Esophagus squamous epithelium (tissue), 5 donors: ENCODE measurements around the gene IQSEC1. TPM values are rescaled to one million over a fixed set of nuclear protein-coding genes. Genes with fewer than 3 reads are reported as not detected.

Source experiments
- DNase-seq: peaks from one replicate; lab custom pipeline; 2025; lab: John Stamatoyannopoulos, UW
- H3K27ac ChIP-seq, 4 donors: fragments of 200-600 bp; sonication (generic); one replicate each; pipeline ENCODE4 v1.5.1; 2016 to 2019; ENCODE audit warnings: mild to moderate bottlenecking in 1 of 4
- H3K27me3 ChIP-seq, 4 donors: fragments of 200-600 bp; sonication (generic); 1 replicate in 3 of 4; 2 replicates in 1 of 4; pipeline versions ENCODE4 v1.5.1 to v1.6.0; 2017 to 2021; ENCODE audit warnings: antibody characterized with exemption in 1 of 4
- H3K36me3 ChIP-seq, 3 donors: fragments of 200-600 bp; sonication (generic); one replicate each; pipeline ENCODE4 v1.5.1; 2016 to 2019
- H3K4me1 ChIP-seq, 3 donors: fragments of 200-600 bp; sonication (generic); one replicate each; pipeline ENCODE4 v1.5.1; 2017 to 2019
- H3K4me3 ChIP-seq, 4 donors: fragments of 200-600 bp; sonication (generic); 1 replicate in 3 of 4; 2 replicates in 1 of 4; pipeline ENCODE4 v1.5.1; 2016 to 2019; ENCODE audit warnings: mild to moderate bottlenecking in 2 of 4, moderate library complexity in 1 of 4
- H3K9me3 ChIP-seq, 3 donors: fragments of 200-600 bp; sonication (generic); one replicate each; pipeline ENCODE4 v1.5.1; 2016 to 2019
- CTCF ChIP-seq, 6 experiments: fragments of 450-650 bp in 4 of 6; fragments of 200-600 bp in 2 of 6; sonication (generic) in 2 of 6; IDR thresholded peaks; one replicate each; pipeline ENCODE4 v1.5.1; 2016 to 2019; ENCODE audit warnings: antibody characterized with exemption in 6 of 6, mild to moderate bottlenecking in 4 of 6, moderate library complexity in 4 of 6
- POLR2A ChIP-seq, 4 donors: fragments of 450-650 bp; IDR thresholded peaks; one replicate each; pipeline ENCODE4 v1.6.1; 2017; ENCODE audit warnings: antibody characterized with exemption in 4 of 4, mild to moderate bottlenecking in 4 of 4, moderate library complexity in 3 of 4
- WGBS, 2 donors: methylation state at CpG; one replicate each; pipeline ENCODE4 v1.1.5; 2018; 5-methylcytosine and 5-hydroxymethylcytosine counted together
- intact Hi-C: fragments of 100-400 bp; cut with DNase I; formaldehyde crosslinking; loops from one replicate; pipeline ENCODE4 v1.15.0; 2022
- total RNA-seq, 4 donors: library from RNA; depleted of rRNA; stranded (reverse); fragments of >200 nt; gene quantifications; one replicate each; pipeline ENCODE4 v1.1.0, GENCODE V29; 2016
- donor health status: DM: yes; HTN: yes; CAD: no.

The IQSEC1 gene
- total RNA-seq, 4 donors from 2014 or later = 7.3 to 27.1 (median 10.7) TPM

GRCh38 chr3:12911881-12912415 lies 161.3 kb downstream of the IQSEC1 start:
- Histone ChIP-seq H3K4me1 (no peaks in the 10 kb centered on the region), H3K27ac (no peak overlapping the region), H3K4me3 (no peak overlapping the region), H3K27me3 (no peaks in the 10 kb centered on the region), H3K9me3 (no peaks in the 10 kb centered on the region), H3K36me3 (peaks cover 7 to 96% (median 17%) of the 10 kb centered on the region in 3 donors)
- DNase-seq = no peak
- intact Hi-C loops = no loop called here
- TF ChIP-seq CTCF (IDR thresholded peaks at IDR 0.05) = no peak
- no peak for TF ChIP-seq POLR2A (IDR thresholded peaks at IDR 0.05)
- 94 to 100% methylated on average over 2 to 5 of the region's 15 CpGs for WGBS, 2 donors

DNA sequence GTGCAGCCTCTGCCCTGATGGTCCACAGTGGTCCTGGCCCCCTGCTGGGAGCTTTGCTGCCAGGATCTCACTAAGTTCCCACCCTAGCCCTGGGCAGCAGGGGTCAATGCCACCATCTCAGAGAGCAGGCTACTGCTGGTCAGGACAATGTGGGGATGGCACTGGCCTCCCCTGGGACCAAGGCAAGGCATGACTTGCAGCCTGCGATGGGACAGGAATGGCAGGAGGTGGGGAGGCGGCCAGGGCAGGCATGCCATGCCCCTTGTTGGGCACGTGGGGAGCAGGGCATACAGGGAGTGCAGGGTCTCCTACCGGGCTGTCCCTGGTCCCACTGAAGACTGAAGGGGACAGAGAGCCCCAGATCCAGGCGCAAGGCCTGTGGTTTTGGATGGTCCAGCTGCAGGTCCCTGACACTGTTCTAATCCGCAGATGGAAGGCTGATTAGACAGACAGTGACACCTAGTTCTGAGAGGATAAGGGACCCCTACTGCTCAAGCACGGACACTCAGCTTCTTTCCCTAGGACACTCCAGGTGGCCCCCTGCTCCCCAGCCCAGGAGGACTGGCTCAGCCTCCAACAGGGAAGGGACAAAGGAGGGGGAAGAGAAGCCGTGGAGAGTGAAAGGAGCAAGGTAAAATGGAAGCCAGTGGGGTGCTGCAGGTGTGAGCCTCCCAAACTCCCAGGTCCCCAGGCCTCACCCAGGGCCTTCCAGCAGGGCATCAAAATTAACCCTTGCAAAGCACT lies 162.7 kb downstream of the IQSEC1 start:
- DNase-seq = no peak
- 78 to 90% methylated on average over 3 to 7 of the region's 8 CpGs for WGBS, 2 donors
- TF ChIP-seq CTCF (IDR thresholded peaks at IDR 0.05) = no peak
- no peak for TF ChIP-seq POLR2A (IDR thresholded peaks at IDR 0.05)
- no peak overlapping the region for H3K4me3 ChIP-seq
- no peaks in the 10 kb centered on the region for H3K9me3 ChIP-seq
- no peak overlapping the region for H3K27ac ChIP-seq
- H3K27me3 ChIP-seq = no peaks in the 10 kb centered on the region
- H3K36me3 ChIP-seq = peaks cover 15 to 97% (median 17%) of the 10 kb centered on the region in 3 donors
- intact Hi-C loops = no loop called here
- H3K4me1 ChIP-seq = no peaks in the 10 kb centered on the region

- intact Hi-C loops = no loop called here
- DNase-seq = no peak
- Histone ChIP-seq H3K4me3 (no peak overlapping the region), H3K4me1 (no peaks in the 10 kb centered on the region), H3K9me3 (no peaks in the 10 kb centered on the region), H3K27ac (no peak overlapping the region), H3K27me3 (no peaks in the 10 kb centered on the region), H3K36me3 (peaks cover 17 to 98% (median 20%) of the 10 kb centered on the region in 3 donors)
- TF ChIP-seq POLR2A (IDR thresholded peaks at IDR 0.05) (no peak), CTCF (IDR thresholded peaks at IDR 0.05) (no peak)
- 80 to 89% methylated on average over 2 to 5 of the region's 7 CpGs for WGBS, 2 donors
These were observed 163.5 kb downstream of the IQSEC1 start for GRCh38 chr3:12909710-12910109.

DNA sequence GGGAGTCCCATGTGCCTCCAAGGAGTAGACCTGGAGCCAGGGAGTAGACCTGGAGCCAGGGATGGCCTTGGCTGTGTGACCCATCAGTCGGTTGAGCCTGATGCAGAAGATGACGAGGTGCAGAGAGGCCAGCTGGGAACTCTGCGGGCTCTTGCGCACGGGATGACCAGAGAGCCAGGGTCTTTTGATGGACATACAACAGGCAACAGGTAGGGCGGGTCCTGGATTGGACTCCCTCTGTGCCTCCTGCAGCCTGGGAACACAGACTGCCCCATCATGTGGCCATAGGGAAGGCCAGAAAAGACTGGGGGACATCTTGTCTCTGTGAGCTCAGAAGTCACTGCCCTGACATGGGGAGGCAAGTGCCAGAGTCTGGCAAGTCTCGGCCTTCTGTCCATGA lies 164.4 kb downstream of the IQSEC1 start:
- Histone ChIP-seq H3K4me1 (no peaks in the 10 kb centered on the region), H3K9me3 (no peaks in the 10 kb centered on the region), H3K36me3 (peaks cover 17 to 98% (median 24%) of the 10 kb centered on the region in 3 donors), H3K4me3 (no peak overlapping the region), H3K27me3 (no peaks in the 10 kb centered on the region), H3K27ac (no peak overlapping the region)
- TF ChIP-seq POLR2A (IDR thresholded peaks at IDR 0.05) (no peak), CTCF (IDR thresholded peaks at IDR 0.05) (no peak)
- DNase-seq = no peak
- intact Hi-C loops = no loop called here
- 85 to 95% methylated on average over 4 to 7 of the region's 7 CpGs for WGBS, 2 donors

GRCh38 chr3:12908136-12908730 lies 165.0 kb downstream of the IQSEC1 start:
- no peak for TF ChIP-seq CTCF (IDR thresholded peaks at IDR 0.05)
- no peak for TF ChIP-seq POLR2A (IDR thresholded peaks at IDR 0.05)
- Histone ChIP-seq H3K36me3 (peaks cover 17 to 100% (median 24%) of the 10 kb centered on the region in 3 donors), H3K4me1 (no peaks in the 10 kb centered on the region), H3K27me3 (no peaks in the 10 kb centered on the region), H3K27ac (no peak overlapping the region), H3K9me3 (no peaks in the 10 kb centered on the region), H3K4me3 (no peak overlapping the region)
- WGBS, 2 donors = 78 to 82% methylated on average over 5 to 10 of the region's 28 CpGs
- no peak for DNase-seq
- intact Hi-C loops = no loop called here
